B cell (primary cell): Measurements from ENCODE around the gene CDH13. TPM values are rescaled to one million over a fixed set of nuclear protein-coding genes. Genes with fewer than 3 reads are reported as not detected.

Source experiments
- ATAC-seq: fragments of 200-7000 bp; cut with Tn5 transposase; one replicate; pipeline ENCODE4 v1.10.0; 2021; ENCODE audit warnings: low read depth, mild to moderate bottlenecking, moderate number of reproducible peaks, moderate library complexity
- CTCF ChIA-PET: fragments of 350-600 bp; sonication (Branson Sonifier 250); formaldehyde crosslinking; loops from one replicate; lab custom pipeline; 2021; ENCODE audit warnings: antibody characterized with exemption, inconsistent platforms; lab: Charles Lee
- POLR2A ChIA-PET: fragments of 350-600 bp; sonication (Branson Sonifier 250); formaldehyde crosslinking; loops from one replicate; lab custom pipeline; 2021; ENCODE audit warnings: antibody characterized with exemption; lab: Charles Lee
- DNase-seq: peaks from one replicate; pipeline ENCODE4 v3.0.0; 2013
- H2AFZ ChIP-seq: 2 replicates; pipeline ENCODE4 v1.6.1; 2012; ENCODE audit warnings: mild to moderate bottlenecking, low read depth, low read length; ENCODE audit not compliant: insufficient read depth, poor library complexity, severe bottlenecking
- H3K27ac ChIP-seq, 2 donors: 1 replicate in 1 of 2; 2 replicates in 1 of 2; pipeline ENCODE4 v1.5.1; 2012 to 2013; ENCODE audit warnings: low read length in 2 of 2, mild to moderate bottlenecking in 2 of 2, moderate library complexity in 1 of 2
- H3K27me3 ChIP-seq, 4 experiments: fragments of 200-600 bp in 1 of 4; sonication (generic) in 1 of 4; replicated peaks in 1 of 4; 1 replicate in 2 of 4; 2 replicates in 2 of 4; pipeline versions ENCODE4 v1.6.1 to v1.7.0; 2013 to 2016; ENCODE audit warnings: low read length in 3 of 4, mild to moderate bottlenecking in 2 of 4, mixed read lengths in 1 of 4, moderate library complexity in 1 of 4; ENCODE audit not compliant: insufficient read depth in 4 of 4, control insufficient read depth in 3 of 4; ENCODE audit errors: control extremely low read depth in 1 of 4
- H3K36me3 ChIP-seq, 2 experiments: replicated peaks in 1 of 2; 1 replicate in 1 of 2; 2 replicates in 1 of 2; pipeline versions ENCODE4 v1.6.1 to v1.7.1; 2013; ENCODE audit warnings: low read length in 1 of 2; ENCODE audit not compliant: insufficient read depth in 2 of 2, control insufficient read depth in 1 of 2; ENCODE audit errors: control extremely low read depth in 1 of 2, extremely low read depth in 1 of 2
- H3K4me1 ChIP-seq, 2 donors: fragments of 200-600 bp in 1 of 2; sonication (generic) in 1 of 2; 1 replicate in 1 of 2; 2 replicates in 1 of 2; pipeline versions ENCODE4 v1.5.1 to v1.6.1; 2013 to 2017; ENCODE audit warnings: low read length in 2 of 2; ENCODE audit not compliant: control insufficient read depth in 2 of 2, insufficient read depth in 2 of 2
- H3K4me2 ChIP-seq: replicated peaks from 2 replicates; pipeline ENCODE3; 2012; ENCODE audit warnings: mild to moderate bottlenecking, low read depth, low read length; ENCODE audit not compliant: poor library complexity, severe bottlenecking
- H3K4me3 ChIP-seq, 5 experiments: fragments of 200-600 bp in 1 of 5; sonication (generic) in 1 of 5; 1 replicate in 3 of 5; 2 replicates in 2 of 5; pipeline versions ENCODE4 v1.5.1 to v1.7.0; 2011 to 2016; ENCODE audit warnings: low read length in 4 of 5, mild to moderate bottlenecking in 4 of 5, low read depth in 2 of 5, control low read depth in 1 of 5, moderate library complexity in 1 of 5; ENCODE audit not compliant: insufficient read depth in 1 of 5; ENCODE audit errors: control extremely low read depth in 1 of 5, extremely low read depth in 1 of 5
- H3K79me2 ChIP-seq: fragments of 200-600 bp; sonication (generic); one replicate; pipeline ENCODE4 v1.6.0; 2016; ENCODE audit warnings: low read length; ENCODE audit not compliant: control insufficient read depth, insufficient read depth
- H3K9ac ChIP-seq: fragments of 200-600 bp; sonication (generic); 2 replicates; pipeline ENCODE4 v1.6.1; 2017; ENCODE audit warnings: mild to moderate bottlenecking, low read length, moderate library complexity
- H3K9me3 ChIP-seq, 3 donors: one replicate each; pipeline versions ENCODE4 v1.6.1 to v1.7.1; 2013; ENCODE audit warnings: low read length in 2 of 3; ENCODE audit not compliant: control insufficient read depth in 2 of 3, insufficient read depth in 1 of 3; ENCODE audit errors: control extremely low read depth in 1 of 3
- H4K20me1 ChIP-seq: 2 replicates; pipeline ENCODE4 v1.6.0; 2012; ENCODE audit warnings: mild to moderate bottlenecking, low read length; ENCODE audit not compliant: insufficient read depth, control insufficient read depth, poor library complexity, severe bottlenecking
- H3K27ac Mint-ChIP-seq: one replicate; pipeline ENCODE4 v1.8.0; 2021; ENCODE audit warnings: mixed read lengths
- H3K27me3 Mint-ChIP-seq: one replicate; pipeline ENCODE4 v1.8.0; 2021; ENCODE audit warnings: mixed read lengths
- H3K4me1 Mint-ChIP-seq: one replicate; pipeline ENCODE4 v1.8.0; 2021; ENCODE audit warnings: mixed read lengths
- H3K4me3 Mint-ChIP-seq: one replicate; pipeline ENCODE4 v1.8.0; 2021; ENCODE audit warnings: mixed read lengths
- H3K9me3 Mint-ChIP-seq: one replicate; pipeline ENCODE4 v1.8.0; 2022; ENCODE audit warnings: mixed read lengths; ENCODE audit not compliant: insufficient read depth
- CTCF ChIP-seq: fragments of 200-600 bp; IDR thresholded peaks from one replicate; pipeline ENCODE4 v1.8.0; 2022; ENCODE audit warnings: antibody characterized with exemption, mild to moderate bottlenecking
- EZH2 ChIP-seq: IDR thresholded peaks from 2 replicates; pipeline ENCODE4 v1.6.1; 2012; ENCODE audit warnings: borderline replicate concordance, low read depth, mild to moderate bottlenecking, moderate library complexity, low read length; ENCODE audit not compliant: insufficient read depth, poor library complexity, severe bottlenecking
- WGBS: methylation state at CpG from one replicate; pipeline ENCODE4 v1.1.5; 2013; ENCODE audit warnings: missing lambda C conversion rate; ENCODE audit not compliant: insufficient coverage; 5-methylcytosine and 5-hydroxymethylcytosine counted together
- intact Hi-C: fragments of 100-400 bp; cut with micrococcal nuclease; formaldehyde crosslinking; loops from one replicate; pipeline ENCODE4 v1.10.0; 2022
- polyA plus RNA-seq: library from polyadenylated mRNA; depleted of rRNA; stranded (reverse); fragments of >200 nt; gene quantifications from 2 replicates; pipeline ENCODE4 v1.2.3, GENCODE V29; 2012
- total RNA-seq, 2 donors: library from RNA; stranded (reverse); fragments of 120-200 nt in 1 of 2; gene quantifications; 1 replicate in 1 of 2; 2 replicates in 1 of 2; pipeline versions ENCODE4 v1.2.3 to v1.2.4, GENCODE V29; 2013 to 2022

The CDH13 gene
- total and polyA plus RNA-seq, 2 donors (not counting 1 experiment from before 2014, with no cell fraction given) = not detected

DNA sequence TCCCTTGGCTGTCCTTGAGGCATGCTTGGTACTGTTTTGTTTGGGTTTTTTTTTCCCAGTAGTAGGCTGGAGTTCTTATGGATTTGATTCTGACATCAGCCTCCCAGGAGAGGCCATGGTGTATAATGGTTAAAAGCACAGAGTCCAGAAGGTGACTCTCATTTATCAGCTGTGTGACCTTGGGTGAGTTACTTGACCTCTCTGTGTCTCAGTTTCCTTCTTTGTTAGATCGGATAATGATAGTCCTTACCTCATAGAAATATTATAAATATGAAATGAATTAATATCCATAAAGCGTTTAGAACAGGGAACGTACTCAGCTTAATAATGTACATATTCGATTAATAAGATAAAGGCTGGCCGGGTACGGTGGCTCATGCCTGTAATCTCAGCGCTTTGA, 810.3 kb downstream of the CDH13 start:
- Histone ChIP-seq H3K4me1 (no peaks in the 10 kb centered on the region), H3K4me3 (no peak overlapping the region), H3K9ac (no peak overlapping the region), H3K4me2 (no peak overlapping the region), H2AFZ (no peak overlapping the region), H3K9me3 (no peaks in the 10 kb centered on the region), H4K20me1 (no peaks in the 10 kb centered on the region), H3K27me3 (peaks cover 0 to 3% (median 0%) of the 10 kb centered on the region in 4 experiments), H3K36me3 (no peaks in the 10 kb centered on the region), H3K79me2 (no peaks in the 10 kb centered on the region), H3K27ac (no peak overlapping the region)
- Mint-ChIP-seq H3K4me3 (no peak overlapping the region), H3K27me3 (peaks cover 18% of the 10 kb centered on the region), H3K27ac (no peak overlapping the region), H3K9me3 (no peaks in the 10 kb centered on the region), H3K4me1 (no peaks in the 10 kb centered on the region)
- no peak for TF ChIP-seq EZH2
- TF ChIP-seq CTCF = no peak
- no peak for ATAC-seq
- intact Hi-C loops = no loop called here
- ChIA-PET CTCF (interaction anchor here (1.2 kb wide), 1 partner anchor 10 kb away, joined by 9 read pairs; no protein-coding TSS in a partner anchor), POLR2A (no interaction called here)
- 96% methylated on average over 6 of the region's 7 CpGs for WGBS
- DNase-seq = no peak

DNA sequence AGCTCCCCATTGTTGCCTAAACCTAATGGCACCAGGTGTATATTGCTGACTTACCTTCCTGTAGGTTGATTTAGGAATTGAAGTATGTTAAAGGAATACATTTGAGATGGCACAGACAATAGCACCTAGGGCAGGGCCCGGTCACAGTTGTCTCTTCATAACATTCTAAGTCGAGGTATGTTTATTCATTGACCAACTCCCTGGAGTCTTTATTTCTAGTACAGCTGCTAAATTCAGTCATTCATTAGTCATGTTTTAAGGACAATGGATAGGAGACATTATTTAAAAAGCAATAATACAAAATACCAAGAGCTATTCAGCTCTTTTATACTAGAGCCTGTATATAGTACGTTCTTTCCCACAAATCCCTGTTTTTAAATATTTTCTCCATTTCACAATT, 811.6 kb downstream of the CDH13 start:
- intact Hi-C loops = no loop called here
- Histone ChIP-seq H3K27me3 (peaks cover 0 to 3% (median 0%) of the 10 kb centered on the region in 4 experiments), H3K4me3 (no peak overlapping the region), H3K79me2 (no peaks in the 10 kb centered on the region), H3K27ac (no peak overlapping the region), H4K20me1 (no peaks in the 10 kb centered on the region), H2AFZ (no peak overlapping the region), H3K9me3 (no peaks in the 10 kb centered on the region), H3K36me3 (no peaks in the 10 kb centered on the region), H3K4me1 (no peaks in the 10 kb centered on the region), H3K4me2 (no peak overlapping the region), H3K9ac (no peak overlapping the region)
- Mint-ChIP-seq H3K4me3 (no peak overlapping the region), H3K27ac (no peak overlapping the region), H3K27me3 (peaks cover 18% of the 10 kb centered on the region), H3K4me1 (no peaks in the 10 kb centered on the region), H3K9me3 (no peaks in the 10 kb centered on the region)
- POLR2A ChIA-PET = no interaction called here
- no CpG with 5 or more reads among the region's 3 CpGs for WGBS
- no peak for TF ChIP-seq CTCF
- no peak for TF ChIP-seq EZH2
- ATAC-seq = no peak
- CTCF ChIA-PET = interaction anchor here (0.6 kb wide), 1 partner anchor 59 kb away, joined by 3 read pairs; no protein-coding TSS in a partner anchor
- no peak for DNase-seq
